Transverse colon (tissue), 4 donors: Measurements from ENCODE around the gene TXN2.
"Not testable (repeated sequence)": the region's sequence is repeated elsewhere in the genome, so short reads cannot be mapped to it uniquely, and the experiment has no call there.

Experiments used
- CTCF ChIP-seq, 5 experiments: fragments of 200-600 bp in 3 of 5; fragments of 450-650 bp in 2 of 5; sonication (generic) in 3 of 5; IDR thresholded peaks; 1 replicate in 2 of 5; 2 replicates in 3 of 5; pipeline ENCODE4 v1.5.1; 2016 to 2017; ENCODE audit warnings: antibody characterized with exemption in 5 of 5, inconsistent platforms in 3 of 5, mild to moderate bottlenecking in 2 of 5, moderate library complexity in 1 of 5
- EP300 ChIP-seq: sonication (generic); formaldehyde crosslinking; IDR thresholded peaks from one replicate; pipeline ENCODE4 v1.6.1; 2017; ENCODE audit warnings: antibody characterized with exemption, low read depth
- POLR2A ChIP-seq: fragments of 450-650 bp; IDR thresholded peaks from one replicate; pipeline ENCODE4 v1.6.1; 2016; ENCODE audit warnings: antibody characterized with exemption, mild to moderate bottlenecking, moderate library complexity
- POLR2AphosphoS5 ChIP-seq, 3 donors: sonication (generic); formaldehyde crosslinking; IDR thresholded peaks; one replicate each; pipeline ENCODE4 v1.6.1; 2016; ENCODE audit warnings: antibody characterized with exemption in 3 of 3

DNA sequence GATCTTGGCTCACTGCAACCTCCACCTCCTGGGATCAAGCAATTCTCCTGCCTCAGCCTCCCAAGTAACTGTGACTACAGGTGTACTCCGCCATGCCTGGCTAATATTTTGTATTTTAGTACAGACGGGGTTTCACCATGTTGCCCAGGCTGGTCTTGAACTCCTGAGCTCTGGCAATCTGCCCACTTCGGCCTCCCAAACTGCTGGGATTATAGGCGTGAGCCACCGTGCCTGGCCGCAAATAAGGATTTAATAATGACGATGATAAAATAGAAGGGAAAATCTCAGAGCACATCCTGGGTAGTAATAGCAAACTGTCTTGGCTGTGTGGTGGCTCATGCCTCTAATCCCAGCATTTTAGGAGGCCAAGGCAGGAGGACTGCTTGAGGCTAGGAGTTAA, 30.5 kb downstream of the TXN2 start:
- not testable (repeated sequence) for TF ChIP-seq CTCF (IDR thresholded peaks at IDR 0.05); POLR2A; EP300; POLR2AphosphoS5 (IDR thresholded peaks at IDR 0.05)
